Heart left ventricle (tissue), 16 donors: ENCODE results near the gene CPXM2. TPM values are rescaled to one million over a fixed set of nuclear protein-coding genes. Genes with fewer than 3 reads are reported as not detected.

Source experiments
- ATAC-seq, 4 donors: fragments of 200-7000 bp; cut with Tn5 transposase; one replicate each; pipeline ENCODE4 v1.9.1; 2020 to 2022; ENCODE audit warnings: moderate library complexity in 4 of 4, mild to moderate bottlenecking in 3 of 4, moderate number of reproducible peaks in 1 of 4
- DNase-seq, 5 donors: peaks; one replicate each; pipeline ENCODE4 v3.0.0-alpha.2; 2020
- H3K27ac ChIP-seq, 12 donors: fragments of 200-600 bp; sonication (generic) in 4 of 12; one replicate each; pipeline versions ENCODE4 v1.5.0 to v1.8.0; 2016 to 2022; ENCODE audit warnings: mild to moderate bottlenecking in 2 of 12
- H3K27me3 ChIP-seq, 9 donors: fragments of 200-600 bp; sonication (generic) in 2 of 9; one replicate each; pipeline versions ENCODE4 v1.5.1 to v1.8.0; 2016 to 2022; ENCODE audit warnings: mild to moderate bottlenecking in 3 of 9
- H3K36me3 ChIP-seq, 9 donors: fragments of 200-600 bp; sonication (generic) in 2 of 9; one replicate each; pipeline versions ENCODE4 v1.5.0 to v1.8.0; 2018 to 2022; ENCODE audit warnings: mild to moderate bottlenecking in 2 of 9
- H3K4me1 ChIP-seq, 12 donors: fragments of 200-600 bp; sonication (generic) in 4 of 12; one replicate each; pipeline versions ENCODE4 v1.5.0 to v1.8.0; 2016 to 2022; ENCODE audit warnings: mild to moderate bottlenecking in 3 of 12
- H3K4me3 ChIP-seq, 12 donors: fragments of 200-600 bp; sonication (generic) in 4 of 12; one replicate each; pipeline versions ENCODE4 v1.5.0 to v1.8.0; 2017 to 2022; ENCODE audit warnings: mild to moderate bottlenecking in 9 of 12, moderate library complexity in 4 of 12
- H3K9me3 ChIP-seq, 12 donors: fragments of 200-600 bp; sonication (generic) in 4 of 12; one replicate each; pipeline versions ENCODE4 v1.5.0 to v1.8.0; 2016 to 2022; ENCODE audit warnings: mild to moderate bottlenecking in 1 of 12
- POLR2A ChIP-seq, 2 donors: fragments of 450-650 bp; IDR thresholded peaks; one replicate each; pipeline ENCODE4 v1.6.1; 2017; ENCODE audit warnings: antibody characterized with exemption in 2 of 2, mild to moderate bottlenecking in 2 of 2, moderate library complexity in 2 of 2
- WGBS, 4 donors: extraction: QIAGEN DNeasy Blood & Tissue Kit in 2 of 4; methylation state at CpG; one replicate each; pipeline versions ENCODE4 v1.1.5 to v1.1.7; 2013 to 2018; 5-methylcytosine and 5-hydroxymethylcytosine counted together
- intact Hi-C, 10 donors: fragments of 100-400 bp; cut with DNase I; formaldehyde crosslinking; loops; one replicate each; pipeline versions ENCODE4 v1.11.1 to v1.14.2; 2022
- polyA plus RNA-seq, 2 donors: library from polyadenylated mRNA; stranded (reverse); fragments of 200-250 nt; gene quantifications; one replicate each; pipeline ENCODE4 v1.2.3, GENCODE V29; 2013
- total RNA-seq, 9 donors: library from RNA; depleted of rRNA in 2 of 9; stranded (reverse); fragments of >200 nt in 2 of 9; fragmentation: NEBNext Ultra II Directional in 3 of 9; extraction: Animal tissue kit (Norgen Biotek cat#: 25700) in 3 of 9; gene quantifications; one replicate each; pipeline versions ENCODE4 v1.1.0 to v1.2.4, GENCODE V29; 2016 to 2023
- TF ChIP-seq, protein P1 (sequence below), 12 donors: fragments of 200-600 bp; sonication (generic) in 4 of 12; IDR thresholded peaks; one replicate each; pipeline versions ENCODE4 v1.5.0 to v1.8.0; 2018 to 2022; ENCODE audit warnings: antibody characterized with exemption in 12 of 12, mild to moderate bottlenecking in 5 of 12
- donor health status: ischemic (EF 13 %, LVEDD 7.1; RV severe dilation, severe dysfunction).
- donor health status: healthy with polysubstance abuse.
- donor health status: DM: no; HTN: yes; CAD: no.
- donor health status: DM: no; HTN: no; CAD: no.
- donor health status: ischemic (EF 25% LVEDD 6.9; RV normal size, moderate dysfunction).
- donor health status: ischemic (EF 25% LVEDD 5.7; RV mildly dilated, moderate dysfunction).
- donor health status: healthy.
- donor health status: DM: yes; HTN: yes; CAD: no.
- donor health status: ischemic (EF 35%, LVEDD 5.7; RV mildly dilated, moderate dysfunction).
- donor health status: nonischemic (EF 11% LVEDD 7.7; RV severe dilation, severe dysfunction).
- donor health status: DM: yes; HTN: yes; CAD: no.
- donor health status: PGD.
- donor health status: ischemic (EF 29% LVEDD 5.4; RV normal size, mild dysfunction).
- donor health status: nonischemic (EF 23%, LVEDD 6.1; RV moderate dilation, normal function).

CPXM2 gene
- total and polyA plus RNA-seq, 11 donors = 1.1 to 23.2 (median 4.2) TPM

DNA sequence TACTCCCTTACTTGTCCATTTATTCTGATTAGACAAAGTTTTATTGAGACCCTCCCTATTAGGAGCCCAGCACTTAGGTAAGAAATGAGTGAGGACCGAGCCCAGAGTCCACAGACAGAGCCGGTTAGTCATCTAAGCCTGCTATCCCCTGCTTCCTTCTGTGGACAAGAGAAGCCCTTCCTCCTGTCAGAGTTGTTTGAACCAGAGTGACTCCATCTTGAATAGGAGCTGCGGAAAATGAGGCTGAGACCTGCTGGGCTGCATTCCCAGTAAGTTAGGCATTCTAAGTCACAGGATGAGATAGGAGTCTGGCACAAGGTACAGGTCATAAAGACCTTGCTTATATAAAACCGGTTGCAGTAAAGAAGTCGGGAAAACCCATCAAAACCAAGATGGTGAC lies 109.1 kb downstream of the CPXM2 start:
- peaks cover 0 to 5% (median 0%) of the 10 kb centered on the region in 12 donors for H3K4me1 ChIP-seq
- H3K27ac ChIP-seq = no peak overlapping the region
- DNase-seq (no peak), ATAC-seq (no peak)
- no peak for TF ChIP-seq POLR2A (IDR thresholded peaks at IDR 0.05)
- TF ChIP-seq, protein P1, sequence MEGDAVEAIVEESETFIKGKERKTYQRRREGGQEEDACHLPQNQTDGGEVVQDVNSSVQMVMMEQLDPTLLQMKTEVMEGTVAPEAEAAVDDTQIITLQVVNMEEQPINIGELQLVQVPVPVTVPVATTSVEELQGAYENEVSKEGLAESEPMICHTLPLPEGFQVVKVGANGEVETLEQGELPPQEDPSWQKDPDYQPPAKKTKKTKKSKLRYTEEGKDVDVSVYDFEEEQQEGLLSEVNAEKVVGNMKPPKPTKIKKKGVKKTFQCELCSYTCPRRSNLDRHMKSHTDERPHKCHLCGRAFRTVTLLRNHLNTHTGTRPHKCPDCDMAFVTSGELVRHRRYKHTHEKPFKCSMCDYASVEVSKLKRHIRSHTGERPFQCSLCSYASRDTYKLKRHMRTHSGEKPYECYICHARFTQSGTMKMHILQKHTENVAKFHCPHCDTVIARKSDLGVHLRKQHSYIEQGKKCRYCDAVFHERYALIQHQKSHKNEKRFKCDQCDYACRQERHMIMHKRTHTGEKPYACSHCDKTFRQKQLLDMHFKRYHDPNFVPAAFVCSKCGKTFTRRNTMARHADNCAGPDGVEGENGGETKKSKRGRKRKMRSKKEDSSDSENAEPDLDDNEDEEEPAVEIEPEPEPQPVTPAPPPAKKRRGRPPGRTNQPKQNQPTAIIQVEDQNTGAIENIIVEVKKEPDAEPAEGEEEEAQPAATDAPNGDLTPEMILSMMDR (IDR thresholded peaks at IDR 0.05) = no peak
- WGBS, 4 donors = 77 to 91% (median 85%) methylated on average over 5 of the region's 5 CpGs
- intact Hi-C loops = no loop called here
- peaks cover 0 to 4% (median 0%) of the 10 kb centered on the region in 9 donors for H3K27me3 ChIP-seq
- no peaks in the 10 kb centered on the region for H3K36me3 ChIP-seq
- no peaks in the 10 kb centered on the region for H3K9me3 ChIP-seq
- H3K4me3 ChIP-seq = no peak overlapping the region

DNA sequence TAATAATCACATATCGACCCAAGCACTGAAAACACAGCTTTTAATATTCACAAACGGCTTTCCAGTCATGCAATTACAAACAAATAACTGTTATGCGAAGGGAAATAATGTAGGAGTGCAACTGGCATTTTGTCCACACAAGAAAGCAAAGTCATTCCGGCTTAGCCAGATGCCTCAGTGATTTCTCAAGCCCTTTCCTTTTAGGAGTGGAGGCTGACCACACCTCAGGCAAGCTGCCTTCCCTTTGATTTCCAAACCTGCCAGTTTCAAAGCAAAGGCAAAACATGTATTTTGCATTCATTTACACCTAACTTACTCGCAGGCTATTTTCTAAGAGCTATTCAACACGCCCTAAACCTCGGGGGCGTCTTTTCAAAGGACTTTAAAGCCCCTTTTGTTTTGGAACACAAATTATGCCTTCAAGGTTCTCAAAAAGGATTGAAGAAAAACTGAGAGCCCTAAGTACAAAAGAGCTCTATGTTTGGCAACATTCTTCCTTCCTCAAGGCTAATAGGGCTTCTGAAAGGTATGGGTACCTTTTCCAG lies 109.6 kb downstream of the CPXM2 start:
- H3K4me1 ChIP-seq = peaks cover 0 to 5% (median 0%) of the 10 kb centered on the region in 12 donors
- ATAC-seq = no peak
- peaks cover 0 to 4% (median 0%) of the 10 kb centered on the region in 9 donors for H3K27me3 ChIP-seq
- no peaks in the 10 kb centered on the region for H3K36me3 ChIP-seq
- no peak for DNase-seq
- no peaks in the 10 kb centered on the region for H3K9me3 ChIP-seq
- no peak overlapping the region for H3K27ac ChIP-seq
- TF ChIP-seq POLR2A (IDR thresholded peaks at IDR 0.05) = no peak
- TF ChIP-seq, protein P1 (IDR thresholded peaks at IDR 0.05) = no peak
- no peak overlapping the region for H3K4me3 ChIP-seq
- 52 to 72% (median 60%) methylated on average over 8 of the region's 8 CpGs for WGBS, 4 donors
- intact Hi-C loops = no loop called here

DNA sequence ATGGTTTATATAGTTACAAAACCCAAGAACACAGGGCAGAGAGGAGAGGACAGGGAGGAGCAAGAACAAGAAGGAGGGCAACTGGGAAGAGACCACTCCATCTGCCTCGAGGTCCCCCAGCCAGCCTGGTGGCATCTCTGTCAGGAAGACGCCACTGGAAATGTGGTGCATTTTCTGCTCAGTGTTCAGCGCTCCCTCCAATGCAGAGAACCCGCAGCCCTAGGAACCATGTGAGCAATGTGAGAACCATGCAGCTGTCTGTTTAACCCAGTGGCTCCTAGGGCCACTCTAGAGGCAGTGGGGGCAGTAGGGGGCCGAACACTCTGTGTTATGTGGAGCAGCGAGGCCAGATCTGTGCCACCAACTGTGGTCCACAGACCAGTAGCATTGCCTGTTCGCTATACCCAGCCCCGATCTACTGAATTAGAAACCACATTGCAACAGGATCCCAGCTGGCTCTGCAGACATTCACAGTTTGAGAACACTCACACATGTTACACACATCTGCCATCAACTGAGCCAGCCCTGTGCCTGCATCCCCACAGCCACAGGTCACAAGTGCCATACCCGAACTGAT lies 110.2 kb downstream of the CPXM2 start:
- DNase-seq (no peak), ATAC-seq (no peak)
- Histone ChIP-seq H3K27ac (no peak overlapping the region), H3K4me3 (no peak overlapping the region), H3K9me3 (no peaks in the 10 kb centered on the region), H3K27me3 (peaks cover 0 to 4% (median 0%) of the 10 kb centered on the region in 9 donors), H3K36me3 (no peaks in the 10 kb centered on the region), H3K4me1 (peaks cover 0 to 5% (median 0%) of the 10 kb centered on the region in 12 donors)
- intact Hi-C loops = no loop called here
- no peak for TF ChIP-seq POLR2A (IDR thresholded peaks at IDR 0.05)
- TF ChIP-seq, protein P1 (IDR thresholded peaks at IDR 0.05) = no peak
- 84 to 89% (median 87%) methylated on average over 9 of the region's 9 CpGs for WGBS, 4 donors

DNA sequence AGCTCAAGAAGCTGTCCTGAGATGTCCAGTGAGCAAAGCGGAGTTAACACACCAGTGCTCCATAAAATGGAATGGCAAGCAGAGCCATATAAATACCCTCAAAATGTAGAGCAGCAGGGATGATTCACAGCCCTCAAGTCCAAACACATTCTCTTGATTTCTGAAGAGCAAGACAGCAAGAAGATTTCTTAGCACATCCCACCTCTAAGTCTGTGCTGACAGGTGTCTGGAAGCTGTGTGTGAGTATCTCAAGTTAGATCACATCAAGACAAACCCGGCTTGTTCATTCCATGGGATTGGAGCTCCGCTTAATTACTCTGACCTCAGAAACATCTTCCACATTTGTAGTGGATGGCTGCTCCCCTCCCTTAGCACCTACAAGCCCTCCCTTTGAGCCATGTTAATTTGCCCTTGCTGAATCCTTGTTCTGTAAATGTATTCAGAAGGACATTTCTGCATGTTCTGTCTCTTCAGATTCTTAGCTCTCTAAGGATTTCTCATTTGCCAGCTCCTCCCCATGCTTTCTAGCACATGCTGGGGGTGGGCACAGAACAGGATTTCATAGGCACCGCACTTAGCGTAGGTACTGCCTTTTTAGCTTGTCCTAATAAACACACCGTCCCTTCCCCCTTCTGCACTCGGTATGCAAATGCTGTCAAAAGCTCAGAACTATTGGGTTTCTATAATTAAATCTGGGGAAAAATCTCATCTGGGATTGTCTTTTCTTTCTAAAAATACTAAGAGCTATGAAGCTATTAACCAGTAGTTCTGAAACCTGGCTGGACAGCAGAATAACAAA lies 112.7 kb downstream of the CPXM2 start:
- no peak for ATAC-seq
- no peaks in the 10 kb centered on the region for H3K36me3 ChIP-seq
- 62 to 81% (median 68%) methylated on average over 7 of the region's 7 CpGs for WGBS, 4 donors

More for the DNA sequence above, 112.7 kb downstream of the CPXM2 start:
- no peak overlapping the region for H3K27ac ChIP-seq
- H3K9me3 ChIP-seq = no peaks in the 10 kb centered on the region
- intact Hi-C loops = no loop called here
- no peak for DNase-seq
- H3K4me1 ChIP-seq = peaks cover 0 to 2% (median 0%) of the 10 kb centered on the region in 12 donors
- TF ChIP-seq, protein P1 (IDR thresholded peaks at IDR 0.05) = no peak
- TF ChIP-seq POLR2A (IDR thresholded peaks at IDR 0.05) = no peak
- no peak overlapping the region for H3K4me3 ChIP-seq
- H3K27me3 ChIP-seq = peaks cover 0 to 4% (median 0%) of the 10 kb centered on the region in 9 donors
